GM19023 (cell line): Measurements from ENCODE around the gene LORICRIN.
"Not testable (repeated sequence)": the region's sequence is repeated elsewhere in the genome, so short reads cannot be mapped to it uniquely, and the experiment has no call there.

Experiments used
- ATAC-seq: cut with Tn5 transposase; IDR thresholded peaks from one replicate; pipeline ENCODE4 v1.9.1; 2021; ENCODE audit warnings: mild to moderate bottlenecking, moderate library complexity; ENCODE audit not compliant: unreplicated experiment

Gene LORICRIN, protein sequence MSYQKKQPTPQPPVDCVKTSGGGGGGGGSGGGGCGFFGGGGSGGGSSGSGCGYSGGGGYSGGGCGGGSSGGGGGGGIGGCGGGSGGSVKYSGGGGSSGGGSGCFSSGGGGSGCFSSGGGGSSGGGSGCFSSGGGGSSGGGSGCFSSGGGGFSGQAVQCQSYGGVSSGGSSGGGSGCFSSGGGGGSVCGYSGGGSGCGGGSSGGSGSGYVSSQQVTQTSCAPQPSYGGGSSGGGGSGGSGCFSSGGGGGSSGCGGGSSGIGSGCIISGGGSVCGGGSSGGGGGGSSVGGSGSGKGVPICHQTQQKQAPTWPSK

DNA sequence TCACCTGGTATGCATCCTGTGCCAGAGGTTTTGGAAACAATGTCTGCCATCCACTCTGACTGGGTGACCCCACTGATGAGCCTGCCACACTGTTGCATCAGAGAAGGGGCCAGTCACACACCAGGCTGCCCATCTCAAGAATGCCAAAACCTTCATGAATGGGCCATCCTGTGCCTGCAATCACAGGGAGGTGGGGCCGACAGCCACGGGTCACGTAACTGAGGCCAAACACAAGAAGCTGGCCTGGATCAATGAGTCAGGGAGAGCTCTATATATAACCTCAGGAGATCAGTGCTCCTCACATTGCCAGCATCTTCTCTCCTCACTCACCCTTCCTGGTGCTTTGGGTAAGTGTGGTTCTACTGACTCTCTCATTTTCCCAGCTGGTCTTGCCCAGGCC is at the start of gene LORICRIN:
LORICRIN (plus strand) TSS at position 301 of the 400 bp plus-strand sequence. CDS start 1,263 bp downstream, outside the sequence.
- ATAC-seq: no peak

DNA sequence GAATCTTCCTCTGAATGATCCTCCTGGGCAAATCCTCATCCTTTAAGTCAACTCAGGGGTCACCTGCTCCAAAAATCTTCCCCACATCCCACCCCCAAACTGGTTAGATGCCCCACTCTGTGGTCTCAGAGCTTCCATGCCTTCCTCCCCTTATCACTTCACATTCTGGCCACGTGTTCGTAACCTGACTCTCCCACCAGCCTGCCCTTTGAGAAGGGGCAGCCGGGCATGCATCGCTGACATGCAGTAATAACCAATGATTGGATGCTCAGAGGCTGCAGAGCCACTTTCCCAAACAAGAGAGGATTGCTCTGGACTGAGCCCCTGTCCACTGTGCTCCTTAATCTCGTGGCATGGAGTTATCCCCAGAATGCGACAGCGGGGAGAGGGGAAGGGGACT is 49.3 kb upstream of the LORICRIN start:
- ATAC-seq: no peak

DNA sequence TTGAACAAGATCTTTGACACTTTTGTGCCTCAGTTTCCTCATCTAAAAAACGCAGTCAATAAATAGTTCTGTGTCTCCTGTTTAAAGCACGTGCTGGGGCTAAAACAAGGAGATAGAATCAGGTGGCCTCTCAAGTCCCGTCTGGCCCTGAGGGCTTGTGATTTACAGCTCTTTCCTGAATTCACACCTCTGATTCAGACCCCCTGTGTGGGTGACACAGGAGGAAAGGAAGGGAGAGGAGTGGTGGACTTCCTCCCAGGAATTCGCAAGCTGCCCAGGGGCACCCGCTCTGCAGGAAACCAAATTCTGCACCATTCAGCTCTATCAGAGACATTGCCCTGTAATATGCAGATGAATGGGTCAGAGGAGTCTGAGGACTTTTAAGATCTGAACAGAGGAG is 47.3 kb upstream of the LORICRIN start:
- ATAC-seq: no peak

DNA sequence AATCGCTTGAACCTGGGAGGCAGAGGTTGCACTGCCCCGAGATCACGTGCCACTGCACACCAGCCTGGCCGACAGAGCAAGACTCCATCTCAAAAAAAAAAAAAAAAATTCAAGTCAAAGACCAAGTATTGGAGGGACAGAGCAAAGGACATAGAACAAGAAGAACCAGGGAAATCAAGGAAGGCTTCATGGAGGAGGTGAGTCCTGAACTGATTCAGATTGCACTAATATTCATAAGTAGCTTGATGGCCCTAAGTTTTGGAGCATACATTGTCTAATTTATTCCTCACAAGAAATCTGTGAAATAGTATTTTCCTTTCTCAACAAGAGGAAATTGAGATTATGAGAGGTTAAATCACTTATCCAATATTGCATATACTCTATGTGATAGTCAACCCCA is 46.0 kb upstream of the LORICRIN start:
- ATAC-seq: no peak

DNA sequence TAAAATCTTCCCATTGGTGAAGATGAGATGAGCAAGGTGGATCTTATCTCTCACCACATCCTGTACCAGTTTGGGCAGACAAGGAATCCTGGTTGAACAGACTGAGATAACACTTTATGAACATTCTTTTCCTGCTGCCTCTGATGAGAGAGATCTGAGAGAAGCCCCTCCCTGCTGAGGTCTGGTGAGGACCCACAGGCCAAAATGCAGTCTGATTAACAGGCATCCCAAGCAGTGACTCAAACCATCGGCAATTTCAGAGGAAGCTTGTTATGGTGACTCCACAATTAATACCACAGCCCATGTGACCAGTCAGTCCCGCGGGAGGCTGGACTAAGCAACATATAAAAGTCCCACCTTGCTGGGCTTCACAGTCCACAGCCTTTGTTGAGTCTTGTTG is 42.3 kb upstream of the LORICRIN start, which contains the start of gene PRR9:
PRR9 (plus strand) TSS at position 373 of the 400 bp plus-strand sequence. CDS start 561 bp downstream, outside the sequence.
- no peak for ATAC-seq

DNA sequence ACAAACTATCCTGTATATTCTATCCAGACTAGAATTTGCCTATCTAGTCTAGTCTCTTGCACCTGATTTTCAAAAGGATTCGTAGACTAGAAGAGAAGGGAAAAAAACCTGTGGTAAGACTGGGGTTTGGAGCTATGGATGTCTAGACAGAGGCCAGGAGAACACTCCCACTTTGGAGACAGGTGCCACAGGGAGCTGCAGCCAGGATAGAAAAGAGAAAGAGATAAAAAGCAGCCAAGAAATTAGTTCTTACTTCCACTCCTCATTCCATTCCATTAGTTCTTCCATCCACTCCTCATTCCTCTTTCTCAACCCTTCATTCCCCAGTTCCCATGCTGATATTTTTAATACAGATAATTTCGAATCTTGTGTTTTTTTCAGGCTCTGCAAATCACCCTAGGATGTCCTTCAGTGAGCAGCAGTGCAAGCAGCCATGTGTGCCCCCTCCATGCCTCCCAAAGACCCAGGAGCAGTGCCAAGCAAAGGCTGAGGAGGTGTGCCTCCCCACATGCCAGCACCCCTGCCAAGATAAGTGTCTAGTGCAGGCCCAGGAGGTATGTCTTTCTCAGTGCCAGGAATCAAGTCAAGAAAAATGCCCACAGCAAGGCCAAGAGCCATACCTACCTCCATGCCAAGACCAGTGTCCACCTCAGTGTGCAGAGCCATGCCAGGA is 41.6 kb upstream of the LORICRIN start:
- no peak for ATAC-seq

DNA sequence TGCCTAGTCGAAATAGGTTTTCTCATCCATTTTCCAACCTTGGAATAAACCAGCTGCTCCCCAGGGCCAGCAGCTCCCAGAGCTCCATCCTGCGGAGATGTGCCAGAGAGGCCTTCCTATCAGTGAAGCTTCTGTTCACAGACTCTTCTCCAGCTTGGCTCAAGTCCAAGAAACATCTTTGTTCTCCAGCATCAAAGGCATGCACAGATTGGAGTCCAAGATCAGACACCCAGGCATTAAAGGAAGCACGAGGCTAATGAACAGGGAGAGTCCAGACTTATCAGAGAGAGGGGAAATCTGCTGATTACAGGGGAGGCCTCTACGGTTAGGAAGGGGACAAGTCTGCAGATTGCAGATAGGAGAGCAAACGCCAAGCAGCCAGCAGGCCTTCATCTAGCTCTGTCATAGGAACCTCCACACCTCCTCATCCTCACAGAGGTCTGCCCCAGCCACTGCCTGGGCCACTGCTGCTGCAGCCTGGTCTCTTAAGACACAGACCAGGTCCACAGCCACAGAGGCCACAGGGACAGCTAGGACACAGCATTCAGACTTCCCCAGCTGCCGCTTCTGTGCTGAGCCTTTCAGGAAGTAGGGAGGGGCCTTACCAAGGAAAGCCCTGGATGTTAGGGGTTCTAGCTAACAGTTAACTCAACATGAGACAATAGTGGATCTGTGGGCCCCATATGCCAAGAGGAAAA is 38.7 kb upstream of the LORICRIN start:
- no peak for ATAC-seq

DNA sequence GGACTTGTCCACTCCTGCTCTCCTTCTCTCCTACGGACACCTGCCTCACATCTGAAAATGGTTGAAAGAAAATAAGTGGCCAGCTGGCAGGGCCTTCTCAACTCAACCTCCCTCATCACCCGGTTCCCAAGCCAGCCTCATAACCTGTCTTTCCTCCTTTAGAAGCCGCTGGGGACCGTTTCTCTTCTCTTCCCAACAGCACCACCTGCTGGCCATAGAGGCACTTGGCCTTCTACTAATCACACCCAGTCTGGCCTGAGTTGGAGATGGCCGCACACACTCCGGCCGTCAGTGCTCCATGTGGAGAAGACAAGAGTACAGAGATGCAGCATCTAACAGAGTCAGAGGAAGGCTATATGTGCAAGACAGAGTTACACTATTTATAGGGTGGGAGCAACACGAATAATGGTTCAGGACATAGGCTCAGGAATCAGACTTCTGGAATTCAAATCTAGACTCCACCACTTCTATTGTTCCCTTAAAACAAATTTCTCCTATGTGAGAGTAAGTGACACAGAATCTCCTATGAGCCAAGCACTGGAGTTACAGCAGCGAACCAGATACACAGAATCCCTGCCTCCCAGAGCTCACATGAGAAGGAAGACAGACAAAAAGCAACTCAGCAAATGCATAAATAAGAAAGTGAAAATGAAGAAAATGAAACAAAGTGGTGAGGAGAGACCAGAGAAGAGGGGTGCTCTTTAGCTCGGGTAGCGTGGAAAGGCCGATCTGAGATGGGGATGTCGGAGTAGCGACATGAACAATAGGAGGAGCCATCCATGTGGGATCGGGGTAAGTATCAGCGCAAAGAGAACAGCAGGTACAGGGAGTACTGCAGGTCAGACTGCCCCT is 36.2 kb upstream of the LORICRIN start:
- peak; percentile 93 for ATAC-seq

DNA sequence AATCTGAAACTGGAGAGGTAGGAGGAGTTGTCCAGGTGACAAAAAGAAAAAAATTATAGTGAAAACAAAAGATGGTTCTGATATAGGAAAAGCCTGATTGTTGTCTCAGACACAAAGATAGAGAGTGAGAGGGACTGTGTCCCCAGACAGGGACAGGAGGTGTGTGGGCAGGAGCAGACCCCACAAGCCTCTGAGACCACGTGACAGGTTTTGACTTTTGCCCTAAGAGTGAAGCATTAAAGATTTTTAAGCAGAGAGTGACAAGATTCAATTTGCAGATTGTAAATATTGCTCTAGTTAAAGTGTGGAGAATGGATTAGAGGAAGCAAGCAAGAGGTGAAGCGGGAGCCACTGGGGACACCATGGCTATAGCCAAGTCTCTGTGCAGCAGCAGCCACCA is 31.7 kb upstream of the LORICRIN start:
- ATAC-seq: no peak

DNA sequence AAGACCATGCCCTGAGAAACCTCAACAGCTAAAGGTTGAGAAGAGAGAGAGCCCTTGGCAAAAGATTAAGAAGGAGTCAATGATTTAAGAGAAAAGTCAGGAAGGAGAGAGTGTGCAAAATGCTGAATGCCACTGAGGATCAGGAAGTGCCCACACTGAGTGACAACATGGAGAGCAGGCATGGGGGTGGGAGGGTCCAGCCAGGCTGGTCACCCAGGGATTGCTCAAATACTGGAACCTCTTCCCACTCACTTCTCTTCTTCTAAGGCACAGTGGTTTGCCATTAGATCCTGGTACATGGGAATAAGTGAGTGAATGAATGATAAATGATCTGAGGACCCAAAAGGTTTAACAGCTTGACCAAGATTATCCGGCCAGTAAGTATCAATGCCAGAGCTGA is 31.0 kb upstream of the LORICRIN start:
- ATAC-seq: no peak

DNA sequence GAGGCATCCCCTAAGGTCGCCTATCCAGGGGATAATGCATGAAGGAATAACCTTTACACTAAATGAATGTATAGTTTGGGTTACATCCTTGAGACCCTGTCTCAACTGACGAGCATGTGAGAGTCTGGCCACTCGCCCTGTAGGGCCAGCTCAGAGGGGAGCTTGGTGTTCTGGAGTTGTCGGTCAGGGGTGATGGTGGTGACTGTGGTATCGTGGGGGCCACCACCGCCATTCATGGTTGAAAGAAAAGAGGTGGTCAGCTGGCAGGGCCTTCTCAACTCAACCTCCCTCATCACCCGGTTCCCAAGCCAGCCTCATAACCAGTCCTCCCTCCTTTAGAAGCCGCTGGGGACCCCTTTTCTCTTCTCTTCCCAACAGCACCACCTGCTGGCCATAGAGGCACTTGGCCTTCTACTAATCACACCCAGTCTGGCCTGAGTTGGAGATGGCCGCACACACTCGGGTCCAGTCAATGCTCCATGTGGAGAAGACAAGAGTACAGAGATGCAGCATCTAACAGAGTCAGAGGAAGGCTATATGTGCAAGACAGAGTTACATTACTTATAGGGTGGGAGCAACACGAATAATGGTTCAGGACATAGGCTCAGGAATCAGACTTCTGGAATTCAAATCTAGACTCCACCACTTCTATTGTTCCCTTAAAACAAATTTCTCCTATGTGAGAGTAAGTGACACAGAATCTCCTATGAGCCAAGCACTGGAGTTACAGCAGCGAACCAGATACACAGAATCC is 30.2 kb upstream of the LORICRIN start:
- not testable (repeated sequence) for ATAC-seq

DNA sequence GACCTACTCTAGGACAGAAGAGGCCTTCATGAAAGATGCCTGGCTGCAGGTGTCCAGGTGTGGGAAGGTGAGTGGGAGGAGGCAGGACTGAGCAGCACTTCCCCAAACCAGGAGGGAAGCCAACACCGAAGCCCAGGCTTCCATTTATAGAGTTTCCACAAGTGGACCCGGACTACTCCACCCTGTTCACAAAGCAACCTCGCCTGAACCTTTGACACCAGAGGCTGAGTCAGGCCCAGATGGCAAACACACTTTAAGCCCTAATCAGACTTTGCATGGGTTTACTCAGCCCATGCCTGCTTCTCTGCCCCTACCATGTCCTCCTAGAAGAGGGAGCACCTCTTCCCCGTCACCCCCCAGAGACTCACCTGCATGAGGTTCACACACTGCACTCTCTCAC is 28.1 kb upstream of the LORICRIN start:
- ATAC-seq: no peak

DNA sequence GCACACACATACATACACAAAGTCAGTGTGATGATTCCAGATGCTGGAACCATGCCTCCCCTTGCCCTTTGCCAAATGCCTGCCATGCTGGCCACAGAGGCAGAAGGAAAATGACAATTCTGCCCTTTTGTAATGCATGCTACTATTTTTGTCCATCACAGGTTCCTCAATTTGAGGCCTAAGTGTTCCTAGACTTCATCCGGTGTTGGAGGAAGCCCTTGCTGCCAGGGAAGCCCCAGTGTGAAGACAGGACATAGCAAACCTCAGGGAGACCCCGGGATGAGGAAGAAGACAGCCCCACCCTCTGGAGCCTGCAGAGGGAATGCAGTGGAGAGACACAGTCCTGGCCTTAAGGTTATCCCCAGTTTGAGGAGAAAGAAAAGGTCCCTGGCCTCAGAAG is 27.7 kb upstream of the LORICRIN start:
- no peak for ATAC-seq

DNA sequence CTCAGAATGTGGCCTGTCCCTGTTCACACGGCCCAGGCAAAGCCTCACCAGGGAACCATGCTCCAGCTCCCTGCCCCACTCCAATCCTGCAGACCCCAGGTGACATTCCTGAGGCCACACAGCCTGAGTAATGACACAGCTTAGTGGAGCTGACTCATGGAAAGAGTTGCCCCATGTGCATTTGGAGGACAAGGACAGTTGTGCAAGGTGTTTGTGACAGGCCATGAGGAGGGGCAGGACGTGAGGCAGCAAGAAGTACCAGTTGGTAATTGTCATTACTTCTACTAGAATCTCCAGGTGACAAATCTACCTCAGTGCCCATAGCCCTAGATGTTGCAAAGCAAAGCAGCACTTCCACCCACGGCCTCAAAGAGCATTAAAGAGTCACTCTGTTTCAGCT is 26.9 kb upstream of the LORICRIN start:
- no peak for ATAC-seq

DNA sequence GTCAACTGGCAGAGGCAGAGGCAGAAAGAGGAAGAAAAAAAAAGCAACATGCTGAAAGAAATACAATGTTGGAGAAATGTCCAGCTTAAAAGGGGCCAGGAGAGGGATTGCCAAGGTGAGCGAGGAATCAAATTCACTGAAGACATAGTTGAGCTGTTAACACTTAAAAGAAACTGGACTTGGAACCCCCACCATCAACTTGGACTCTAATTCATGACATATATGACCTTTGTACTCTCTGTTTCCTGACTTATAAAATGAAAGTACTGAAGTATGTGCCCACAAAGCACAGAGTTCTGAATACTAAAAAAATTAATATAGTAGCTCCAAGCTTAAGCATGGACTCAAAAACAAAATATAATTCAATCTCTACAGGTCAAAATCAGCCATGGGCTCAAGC is 26.0 kb upstream of the LORICRIN start:
- no peak for ATAC-seq

DNA sequence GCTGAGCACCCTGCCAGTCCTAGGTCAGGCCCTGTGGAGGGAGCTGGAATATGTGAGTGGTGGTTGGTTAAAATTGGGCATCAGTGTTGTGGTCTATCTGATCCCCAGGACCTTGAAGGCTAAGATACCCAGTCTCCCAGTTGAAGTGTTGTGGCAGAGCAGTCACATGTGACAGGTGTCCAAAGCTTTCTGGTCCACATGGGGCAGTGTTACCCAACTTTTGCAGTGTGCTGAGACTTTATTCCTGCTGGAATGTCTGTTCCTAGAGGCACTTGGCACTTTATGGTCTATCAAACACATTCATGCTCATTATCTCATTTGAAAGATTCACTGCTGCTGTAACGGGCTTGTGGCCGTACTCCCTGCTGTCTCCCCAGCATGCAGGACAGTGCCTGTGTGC is 21.0 kb upstream of the LORICRIN start:
- ATAC-seq: no peak

DNA sequence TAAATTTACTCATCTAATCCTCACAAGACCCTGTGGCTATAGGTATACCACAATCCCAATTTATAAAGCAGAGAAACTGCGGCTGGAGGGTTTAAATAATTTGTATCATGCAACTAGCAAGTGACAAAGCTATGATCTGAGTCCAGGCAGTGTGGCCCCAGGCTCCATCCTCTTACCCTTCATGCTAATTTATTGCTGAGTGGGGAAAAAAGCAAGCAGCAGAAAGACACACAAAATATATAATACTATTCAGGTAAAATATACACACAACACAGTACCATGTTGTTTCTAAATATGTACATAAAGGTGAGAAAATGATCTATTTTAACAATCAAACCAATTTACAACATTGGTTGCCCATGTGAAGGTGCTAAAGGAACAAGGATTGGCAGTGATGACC is 17.3 kb upstream of the LORICRIN start:
- no peak for ATAC-seq

DNA sequence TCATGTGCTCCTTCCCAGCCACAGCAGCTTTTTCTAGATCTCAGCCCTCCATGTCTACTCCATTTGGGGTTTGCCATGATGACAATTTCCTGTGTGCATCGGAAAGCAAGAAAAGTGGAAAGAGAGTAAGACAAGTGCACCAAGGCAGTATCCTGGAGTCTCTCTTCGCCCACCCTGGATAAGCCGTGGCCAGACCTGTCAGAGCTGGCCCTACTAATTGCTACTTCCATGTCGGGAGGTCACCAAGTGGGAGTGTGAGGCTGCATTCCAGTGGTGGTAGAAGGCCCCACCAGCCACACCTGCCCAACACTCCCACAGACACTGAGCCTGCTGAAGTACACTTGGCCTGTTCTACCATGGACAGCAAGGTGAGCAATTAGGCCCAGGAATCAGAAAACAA is 14.0 kb upstream of the LORICRIN start:
- no peak for ATAC-seq

DNA sequence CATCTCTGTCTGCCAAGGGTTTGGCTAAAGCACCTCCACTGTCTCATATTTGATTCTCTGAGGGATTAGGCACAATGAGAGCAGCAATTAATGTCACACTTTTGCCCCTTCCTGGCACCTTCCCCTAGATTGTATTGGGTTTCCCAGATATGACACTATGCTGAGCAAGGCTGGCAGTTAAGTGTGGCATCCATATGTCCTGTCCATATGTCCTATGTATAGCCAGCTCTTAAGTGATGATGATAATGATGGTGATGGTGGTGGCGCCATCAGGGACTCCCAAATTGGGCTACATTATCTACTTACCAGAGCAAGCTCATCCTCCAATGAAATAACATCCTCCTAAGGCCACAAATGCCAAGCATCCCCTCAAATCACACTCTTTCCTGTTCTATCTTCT is 13.5 kb upstream of the LORICRIN start:
- no peak for ATAC-seq

DNA sequence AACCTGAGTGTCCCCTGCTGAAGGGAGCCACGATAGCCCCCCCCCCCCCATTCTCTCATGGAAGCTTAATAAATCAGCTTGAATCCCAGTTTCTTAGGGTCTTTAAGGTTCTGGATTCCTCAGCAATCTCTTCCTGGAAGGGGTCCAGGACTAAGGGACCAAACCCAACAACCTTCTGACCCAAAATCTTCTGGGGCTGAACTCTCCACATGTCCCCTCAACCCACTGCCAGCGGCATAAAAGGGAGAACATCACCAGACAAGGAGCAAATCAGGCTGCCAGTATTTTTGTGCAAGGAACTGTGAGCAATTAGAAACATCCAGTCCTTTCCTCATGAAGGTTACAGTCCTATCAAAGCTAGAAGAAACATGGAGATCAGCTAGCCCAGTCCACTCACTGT is 12.7 kb upstream of the LORICRIN start:
- ATAC-seq: no peak
